Measurements from ENCODE around the gene ADCYAP1R1. TPM values are rescaled to one million over a fixed set of nuclear protein-coding genes. Genes with fewer than 3 reads are reported as not detected.

Gene ADCYAP1R1
- total and polyA plus RNA-seq, 2 of the 8 experiments (the other 6 are each of a cell fraction or from before 2014, with no cell fraction given), result 14.4 to 14.6 TPM

DNA sequence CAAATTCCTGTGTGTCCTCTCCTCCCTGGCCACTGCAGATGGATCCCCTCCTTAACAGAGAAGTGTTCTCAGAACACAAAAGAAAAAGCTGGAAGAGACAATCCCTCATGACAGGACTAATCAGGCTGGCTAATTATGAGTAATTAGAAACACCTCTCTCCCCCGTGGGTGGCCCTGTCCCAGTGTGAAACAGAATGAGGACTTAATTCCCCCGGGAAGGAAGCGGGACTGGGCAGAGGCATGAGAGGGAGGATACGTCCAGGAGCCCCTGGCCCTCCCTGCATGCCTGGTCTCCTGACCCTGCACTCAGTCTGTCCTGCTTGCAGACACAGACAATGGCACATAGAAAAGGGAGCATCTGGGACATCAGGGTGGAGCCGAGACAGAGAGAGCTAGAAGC, 7.6 kb upstream of the ADCYAP1R1 start:
- no peak for DNase-seq (ENCODE audit: low read depth in 1 of 2, low spot score in 2 of 2)
- H3K36me3 ChIP-seq (ENCODE audit: control insufficient read depth in 2 of 4, insufficient read depth in 4 of 4, low read length in 3 of 4), result no peaks in the 10 kb centered on the region
- H2BK12ac ChIP-seq (ENCODE audit: low read depth, low read length), result no peak overlapping the region
- H3K9ac ChIP-seq (replicated peaks in 1 of 4; ENCODE audit: extremely low read depth in 1 of 4, low read depth in 3 of 4, low read length in 3 of 4), result no peak overlapping the region
- no peaks in the 10 kb centered on the region for H3K23me2 ChIP-seq (ENCODE audit: low read depth, low read length)
- no peak overlapping the region for H3K14ac ChIP-seq (ENCODE audit: insufficient read length)
- CTCF ChIA-PET (ENCODE audit: partially characterized antibody), result interaction anchor here (1.3 to 52.0 kb wide), 5 partner anchors 7 to 78 kb away, joined by 3 to 880 read pairs (median 42); partner anchors contain the start of gene ADCYAP1R1
- H3K4me1 ChIP-seq (replicated peaks in 1 of 4; ENCODE audit: control insufficient read depth in 3 of 4, insufficient read depth in 4 of 4, low read length in 3 of 4), result peaks cover 2 to 14% (median 9%) of the 10 kb centered on the region in 4 experiments
- peaks cover 0 to 7% (median 1%) of the 10 kb centered on the region in 4 experiments; a peak in 2 of 7 replicates for H3K27me3 ChIP-seq (replicated peaks in 1 of 4; ENCODE audit: control insufficient read depth in 3 of 4, extremely low read depth in 1 of 4, insufficient read depth in 3 of 4, low read length in 3 of 4)
- no peaks in the 10 kb centered on the region for H4K20me1 ChIP-seq (replicated peaks in 1 of 2; ENCODE audit: control insufficient read depth in 1 of 2, insufficient read depth in 2 of 2, low read length in 2 of 2)
- WGBS, 2 experiments (ENCODE audit: extremely low coverage in 1 of 2, insufficient coverage in 1 of 2, insufficient read length in 1 of 2, insufficient replicate concordance in 2 of 2, low coverage in 1 of 2, low lambda C conversion rate in 2 of 2, missing lambda C conversion rate in 1 of 2), result 84% methylated on average over 5 of the region's 5 CpGs; no CpG with 5 or more reads in 1 of the 2 experiments
- H2BK15ac ChIP-seq (ENCODE audit: low read length), result no peak overlapping the region
- H3K79me1 ChIP-seq (ENCODE audit: low read depth, low read length), result no peaks in the 10 kb centered on the region
- no peak overlapping the region for H4K8ac ChIP-seq (ENCODE audit: extremely low read depth, insufficient read depth, low read length)
- POLR2A ChIA-PET (ENCODE audit: partially characterized antibody), result interaction anchor here (1.0 to 2.2 kb wide), 2 partner anchors 12 to 18 kb away, joined by 3 to 4 read pairs; no protein-coding TSS in a partner anchor
- no peak for FAIRE-seq
- no peak for TF ChIP-seq FOSL1 (IDR thresholded peaks at IDR 0.05; ENCODE audit: insufficient read depth, low read depth, low read length)
- no peak overlapping the region for H3K18ac ChIP-seq (ENCODE audit: extremely low read depth, low read length)
- no peaks in the 10 kb centered on the region for H3K79me2 ChIP-seq (ENCODE audit: control insufficient read depth in 1 of 2, insufficient read depth in 2 of 2, low read length in 2 of 2)
- no peak overlapping the region for H4K91ac ChIP-seq (replicated peaks; ENCODE audit: insufficient read length, low read length)
- H3K4ac ChIP-seq (replicated peaks; ENCODE audit: insufficient read length, low read depth, low read length), result no peak overlapping the region
- no peak overlapping the region for H2AK5ac ChIP-seq (ENCODE audit: low read depth, low read length)
- H3K4me3 ChIP-seq (ENCODE audit: extremely low read depth in 1 of 4, insufficient read depth in 2 of 4, low read depth in 3 of 4, low read length in 4 of 4), result no peak overlapping the region
- H3K56ac ChIP-seq (replicated peaks; ENCODE audit: insufficient read length, low read depth, low read length), result no peak overlapping the region
- no peak overlapping the region for H3K27ac ChIP-seq (ENCODE audit: low read depth, low read length)
- no peak overlapping the region for H3K23ac ChIP-seq (ENCODE audit: insufficient read length)
- no peak overlapping the region for H2BK120ac ChIP-seq (replicated peaks; ENCODE audit: low read depth, low read length)
- no peak overlapping the region for H4K5ac ChIP-seq (ENCODE audit: insufficient read length, low read depth, low read length)
- no peak overlapping the region for H2BK5ac ChIP-seq (ENCODE audit: low read depth, low read length)
- no peaks in the 10 kb centered on the region for H3K9me3 ChIP-seq (ENCODE audit: insufficient read depth in 2 of 2, low read depth in 1 of 2, low read length in 1 of 2)
- H2AFZ ChIP-seq (ENCODE audit: low read length), result no peak overlapping the region
- H2BK20ac ChIP-seq (ENCODE audit: low read length), result no peak overlapping the region
- H3K4me2 ChIP-seq (ENCODE audit: insufficient read depth in 1 of 2, low read depth in 2 of 2, low read length in 2 of 2), result no peak overlapping the region
